B cell (primary cell): ENCODE results near the gene PLXNA1. TPM values are rescaled to one million over a fixed set of nuclear protein-coding genes. Genes with fewer than 3 reads are reported as not detected.

Experiments
- ATAC-seq: fragments of 200-7000 bp; cut with Tn5 transposase; one replicate; pipeline ENCODE4 v1.10.0; 2021; ENCODE audit warnings: low read depth, mild to moderate bottlenecking, moderate number of reproducible peaks, moderate library complexity
- CTCF ChIA-PET: fragments of 350-600 bp; sonication (Branson Sonifier 250); formaldehyde crosslinking; loops from one replicate; lab custom pipeline; 2021; ENCODE audit warnings: antibody characterized with exemption, inconsistent platforms; lab: Charles Lee
- POLR2A ChIA-PET: fragments of 350-600 bp; sonication (Branson Sonifier 250); formaldehyde crosslinking; loops from one replicate; lab custom pipeline; 2021; ENCODE audit warnings: antibody characterized with exemption; lab: Charles Lee
- DNase-seq: peaks from one replicate; pipeline ENCODE4 v3.0.0; 2013
- H2AFZ ChIP-seq: 2 replicates; pipeline ENCODE4 v1.6.1; 2012; ENCODE audit warnings: mild to moderate bottlenecking, low read depth, low read length; ENCODE audit not compliant: insufficient read depth, poor library complexity, severe bottlenecking
- H3K27ac ChIP-seq, 2 donors: 1 replicate in 1 of 2; 2 replicates in 1 of 2; pipeline ENCODE4 v1.5.1; 2012 to 2013; ENCODE audit warnings: low read length in 2 of 2, mild to moderate bottlenecking in 2 of 2, moderate library complexity in 1 of 2
- H3K27me3 ChIP-seq, 4 experiments: fragments of 200-600 bp in 1 of 4; sonication (generic) in 1 of 4; replicated peaks in 1 of 4; 1 replicate in 2 of 4; 2 replicates in 2 of 4; pipeline versions ENCODE4 v1.6.1 to v1.7.0; 2013 to 2016; ENCODE audit warnings: low read length in 3 of 4, mild to moderate bottlenecking in 2 of 4, mixed read lengths in 1 of 4, moderate library complexity in 1 of 4; ENCODE audit not compliant: insufficient read depth in 4 of 4, control insufficient read depth in 3 of 4; ENCODE audit errors: control extremely low read depth in 1 of 4
- H3K36me3 ChIP-seq, 2 experiments: replicated peaks in 1 of 2; 1 replicate in 1 of 2; 2 replicates in 1 of 2; pipeline versions ENCODE4 v1.6.1 to v1.7.1; 2013; ENCODE audit warnings: low read length in 1 of 2; ENCODE audit not compliant: insufficient read depth in 2 of 2, control insufficient read depth in 1 of 2; ENCODE audit errors: control extremely low read depth in 1 of 2, extremely low read depth in 1 of 2
- H3K4me1 ChIP-seq, 2 donors: fragments of 200-600 bp in 1 of 2; sonication (generic) in 1 of 2; 1 replicate in 1 of 2; 2 replicates in 1 of 2; pipeline versions ENCODE4 v1.5.1 to v1.6.1; 2013 to 2017; ENCODE audit warnings: low read length in 2 of 2; ENCODE audit not compliant: control insufficient read depth in 2 of 2, insufficient read depth in 2 of 2
- H3K4me2 ChIP-seq: replicated peaks from 2 replicates; pipeline ENCODE3; 2012; ENCODE audit warnings: mild to moderate bottlenecking, low read depth, low read length; ENCODE audit not compliant: poor library complexity, severe bottlenecking
- H3K4me3 ChIP-seq, 5 experiments: fragments of 200-600 bp in 1 of 5; sonication (generic) in 1 of 5; 1 replicate in 3 of 5; 2 replicates in 2 of 5; pipeline versions ENCODE4 v1.5.1 to v1.7.0; 2011 to 2016; ENCODE audit warnings: low read length in 4 of 5, mild to moderate bottlenecking in 4 of 5, low read depth in 2 of 5, control low read depth in 1 of 5, moderate library complexity in 1 of 5; ENCODE audit not compliant: insufficient read depth in 1 of 5; ENCODE audit errors: control extremely low read depth in 1 of 5, extremely low read depth in 1 of 5
- H3K79me2 ChIP-seq: fragments of 200-600 bp; sonication (generic); one replicate; pipeline ENCODE4 v1.6.0; 2016; ENCODE audit warnings: low read length; ENCODE audit not compliant: control insufficient read depth, insufficient read depth
- H3K9ac ChIP-seq: fragments of 200-600 bp; sonication (generic); 2 replicates; pipeline ENCODE4 v1.6.1; 2017; ENCODE audit warnings: mild to moderate bottlenecking, low read length, moderate library complexity
- H3K9me3 ChIP-seq, 3 donors: one replicate each; pipeline versions ENCODE4 v1.6.1 to v1.7.1; 2013; ENCODE audit warnings: low read length in 2 of 3; ENCODE audit not compliant: control insufficient read depth in 2 of 3, insufficient read depth in 1 of 3; ENCODE audit errors: control extremely low read depth in 1 of 3
- H4K20me1 ChIP-seq: 2 replicates; pipeline ENCODE4 v1.6.0; 2012; ENCODE audit warnings: mild to moderate bottlenecking, low read length; ENCODE audit not compliant: insufficient read depth, control insufficient read depth, poor library complexity, severe bottlenecking
- H3K27ac Mint-ChIP-seq: one replicate; pipeline ENCODE4 v1.8.0; 2021; ENCODE audit warnings: mixed read lengths
- H3K27me3 Mint-ChIP-seq: one replicate; pipeline ENCODE4 v1.8.0; 2021; ENCODE audit warnings: mixed read lengths
- H3K4me1 Mint-ChIP-seq: one replicate; pipeline ENCODE4 v1.8.0; 2021; ENCODE audit warnings: mixed read lengths
- H3K4me3 Mint-ChIP-seq: one replicate; pipeline ENCODE4 v1.8.0; 2021; ENCODE audit warnings: mixed read lengths
- H3K9me3 Mint-ChIP-seq: one replicate; pipeline ENCODE4 v1.8.0; 2022; ENCODE audit warnings: mixed read lengths; ENCODE audit not compliant: insufficient read depth
- CTCF ChIP-seq: fragments of 200-600 bp; IDR thresholded peaks from one replicate; pipeline ENCODE4 v1.8.0; 2022; ENCODE audit warnings: antibody characterized with exemption, mild to moderate bottlenecking
- EZH2 ChIP-seq: IDR thresholded peaks from 2 replicates; pipeline ENCODE4 v1.6.1; 2012; ENCODE audit warnings: borderline replicate concordance, low read depth, mild to moderate bottlenecking, moderate library complexity, low read length; ENCODE audit not compliant: insufficient read depth, poor library complexity, severe bottlenecking
- WGBS: methylation state at CpG from one replicate; pipeline ENCODE4 v1.1.5; 2013; ENCODE audit warnings: missing lambda C conversion rate; ENCODE audit not compliant: insufficient coverage; 5-methylcytosine and 5-hydroxymethylcytosine counted together
- intact Hi-C: fragments of 100-400 bp; cut with micrococcal nuclease; formaldehyde crosslinking; loops from one replicate; pipeline ENCODE4 v1.10.0; 2022
- polyA plus RNA-seq: library from polyadenylated mRNA; depleted of rRNA; stranded (reverse); fragments of >200 nt; gene quantifications from 2 replicates; pipeline ENCODE4 v1.2.3, GENCODE V29; 2012
- total RNA-seq, 2 donors: library from RNA; stranded (reverse); fragments of 120-200 nt in 1 of 2; gene quantifications; 1 replicate in 1 of 2; 2 replicates in 1 of 2; pipeline versions ENCODE4 v1.2.3 to v1.2.4, GENCODE V29; 2013 to 2022

The PLXNA1 gene
- total and polyA plus RNA-seq, 2 donors (not counting 1 experiment from before 2014, with no cell fraction given), result 6.7 to 22.3 TPM

- ChIA-PET POLR2A (no interaction called here), CTCF (interaction anchor here (0.9 kb wide), 1 partner anchor 41 kb away, joined by 5 read pairs; no protein-coding TSS in a partner anchor)
- Histone ChIP-seq H3K4me3 (no peak overlapping the region), H3K27me3 (no peaks in the 10 kb centered on the region), H3K4me2 (no peak overlapping the region), H3K27ac (no peak overlapping the region), H4K20me1 (no peaks in the 10 kb centered on the region), H3K4me1 (peaks cover 0 to 12% of the 10 kb centered on the region in 2 donors), H3K9me3 (no peaks in the 10 kb centered on the region), H3K79me2 (no peaks in the 10 kb centered on the region), H3K9ac (no peak overlapping the region), H3K36me3 (no peaks in the 10 kb centered on the region), H2AFZ (no peak overlapping the region)
- no CpG with 5 or more reads among the region's 3 CpGs for WGBS
- Mint-ChIP-seq H3K9me3 (no peaks in the 10 kb centered on the region), H3K27ac (no peak overlapping the region), H3K4me1 (peaks cover 17% of the 10 kb centered on the region), H3K27me3 (peaks cover 5% of the 10 kb centered on the region), H3K4me3 (no peak overlapping the region)
- TF ChIP-seq CTCF (no peak), EZH2 (no peak)
- DNase-seq (no peak), ATAC-seq (no peak)
- intact Hi-C loops, result no loop called here
Measured at GRCh38 chr3:126939733-126940132, 43.2 kb upstream of the PLXNA1 start.

GRCh38 chr3:126941721-126942270, 41.1 kb upstream of the PLXNA1 start:
- ATAC-seq (no peak), DNase-seq (no peak)
- intact Hi-C loops, result no loop called here
- Mint-ChIP-seq H3K27ac (no peak overlapping the region), H3K4me1 (peaks cover 18% of the 10 kb centered on the region), H3K27me3 (peaks cover 5% of the 10 kb centered on the region), H3K9me3 (no peaks in the 10 kb centered on the region), H3K4me3 (no peak overlapping the region)
- H3K27me3 ChIP-seq, result no peaks in the 10 kb centered on the region
- no peak overlapping the region for H3K4me2 ChIP-seq
- peaks cover 0 to 12% of the 10 kb centered on the region in 2 donors for H3K4me1 ChIP-seq
- ChIA-PET CTCF (no interaction called here), POLR2A (no interaction called here)
- H3K36me3 ChIP-seq, result no peaks in the 10 kb centered on the region
- WGBS, result 71% methylated on average over 3 of the region's 5 CpGs
- H2AFZ ChIP-seq, result no peak overlapping the region
- H3K9me3 ChIP-seq, result peaks cover 0 to 3% (median 0%) of the 10 kb centered on the region in 3 donors
- H3K27ac ChIP-seq, result no peak overlapping the region
- no peaks in the 10 kb centered on the region for H3K79me2 ChIP-seq
- H3K9ac ChIP-seq, result no peak overlapping the region
- H4K20me1 ChIP-seq, result no peaks in the 10 kb centered on the region
- TF ChIP-seq CTCF (no peak), EZH2 (no peak)
- no peak overlapping the region for H3K4me3 ChIP-seq
